ENCODE results near the gene MRPL36. TPM values are rescaled to one million over a fixed set of nuclear protein-coding genes. Genes with fewer than 3 reads are reported as not detected.
"Not testable (repeated sequence)": the region's sequence is repeated elsewhere in the genome, so short reads cannot be mapped to it uniquely, and the experiment has no call there.

Gene MRPL36
- total RNA-seq, 2 donors from 2014 or later = 48.1 to 52.2 TPM

GRCh38 chr5:1804001-1804690 is 4.5 kb upstream of the MRPL36 start:
- Mint-ChIP-seq H3K4me3 (no peak overlapping the region), H3K9me3 (no peaks in the 10 kb centered on the region), H3K4me1 (ENCODE audit: low read depth) (peaks cover 37% of the 10 kb centered on the region), H3K27ac (peak overlapping the region; percentile 55), H3K27me3 (ENCODE audit: low read depth) (no peaks in the 10 kb centered on the region), H3K36me3 (ENCODE audit: insufficient read depth in 2 of 2) (peaks cover 18 to 37% of the 10 kb centered on the region in 2 donors)
- DNase-seq (no peak), ATAC-seq (replicated peaks in 1 of 2) (no peak)

DNA sequence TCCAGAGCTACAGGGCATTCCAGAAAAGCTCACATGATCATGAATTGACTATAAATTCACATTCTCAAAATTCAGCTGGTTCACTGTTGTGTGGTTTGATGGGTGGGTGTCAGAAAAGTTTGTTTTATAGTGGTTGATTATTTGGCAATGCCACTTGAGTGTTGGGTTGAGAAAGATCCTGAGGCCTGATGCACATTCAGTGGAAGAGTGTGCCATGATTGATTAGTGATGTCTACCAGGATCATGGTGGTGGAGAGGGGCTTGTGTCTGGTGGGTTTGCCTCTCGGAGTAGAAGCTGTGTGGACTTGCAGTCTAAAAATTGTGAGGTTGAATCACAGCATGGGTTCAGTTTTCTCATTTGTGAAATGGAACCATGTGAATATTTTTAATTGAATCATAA is 3.6 kb upstream of the MRPL36 start:
- no peaks in the 10 kb centered on the region for H3K9me3 Mint-ChIP-seq
- H3K27me3 Mint-ChIP-seq (ENCODE audit: low read depth) = no peaks in the 10 kb centered on the region
- H3K4me1 Mint-ChIP-seq (ENCODE audit: low read depth) = peaks cover 45% of the 10 kb centered on the region
- no peak for DNase-seq
- H3K36me3 Mint-ChIP-seq (ENCODE audit: insufficient read depth in 2 of 2) = peaks cover 18 to 36% of the 10 kb centered on the region in 2 donors
- ATAC-seq (replicated peaks in 1 of 2) = no peak
- peak overlapping the region; percentile 61 to 94 for H3K4me3 Mint-ChIP-seq
- peak overlapping the region; percentile 48 for H3K27ac Mint-ChIP-seq

DNA sequence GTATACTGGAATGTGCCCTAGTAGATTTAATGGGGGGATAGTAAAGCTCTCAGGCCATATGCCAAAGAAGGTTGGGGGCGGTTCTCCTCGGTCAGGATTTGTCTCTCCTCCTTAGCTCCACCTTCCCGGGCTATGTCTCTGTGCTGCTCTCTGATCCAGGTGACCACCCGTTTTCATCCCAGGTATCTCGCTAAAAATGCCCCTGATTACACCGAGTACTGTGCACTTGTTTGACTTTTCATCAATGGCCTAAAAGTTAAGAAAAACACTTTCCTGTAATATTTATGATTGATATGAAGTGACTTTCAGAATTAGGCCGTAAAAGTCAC is 2.3 kb upstream of the MRPL36 start:
- Mint-ChIP-seq H3K4me1 (ENCODE audit: low read depth) (peaks cover 49% of the 10 kb centered on the region), H3K36me3 (ENCODE audit: insufficient read depth in 2 of 2) (peaks cover 16 to 31% of the 10 kb centered on the region in 2 donors), H3K27me3 (ENCODE audit: low read depth) (no peaks in the 10 kb centered on the region), H3K4me3 (peak overlapping the region; percentile 90 to 94), H3K27ac (peak overlapping the region; percentile 90), H3K9me3 (no peaks in the 10 kb centered on the region)
- no peak for ATAC-seq (replicated peaks in 1 of 2)
- DNase-seq = no peak

GRCh38 chr5:1801222-1801966 is 1.8 kb upstream of the MRPL36 start, which contains the start of gene NDUFS6:
NDUFS6 (plus strand) TSS chr5:1801407; CDS start chr5:1801418, 11 bp downstream.
- peak; percentile 84 to 85 for DNase-seq
- Mint-ChIP-seq H3K9me3 (no peaks in the 10 kb centered on the region), H3K27me3 (ENCODE audit: low read depth) (no peaks in the 10 kb centered on the region), H3K36me3 (ENCODE audit: insufficient read depth in 2 of 2) (peaks cover 11 to 26% of the 10 kb centered on the region in 2 donors), H3K4me3 (peak within 1 kb of the TSS; percentile 90 to 94), H3K4me1 (ENCODE audit: low read depth) (peaks cover 53% of the 10 kb centered on the region), H3K27ac (peak within 1 kb of the TSS; percentile 90)
- ATAC-seq (replicated peaks in 1 of 2) = peak; percentile 68 to 69

DNA sequence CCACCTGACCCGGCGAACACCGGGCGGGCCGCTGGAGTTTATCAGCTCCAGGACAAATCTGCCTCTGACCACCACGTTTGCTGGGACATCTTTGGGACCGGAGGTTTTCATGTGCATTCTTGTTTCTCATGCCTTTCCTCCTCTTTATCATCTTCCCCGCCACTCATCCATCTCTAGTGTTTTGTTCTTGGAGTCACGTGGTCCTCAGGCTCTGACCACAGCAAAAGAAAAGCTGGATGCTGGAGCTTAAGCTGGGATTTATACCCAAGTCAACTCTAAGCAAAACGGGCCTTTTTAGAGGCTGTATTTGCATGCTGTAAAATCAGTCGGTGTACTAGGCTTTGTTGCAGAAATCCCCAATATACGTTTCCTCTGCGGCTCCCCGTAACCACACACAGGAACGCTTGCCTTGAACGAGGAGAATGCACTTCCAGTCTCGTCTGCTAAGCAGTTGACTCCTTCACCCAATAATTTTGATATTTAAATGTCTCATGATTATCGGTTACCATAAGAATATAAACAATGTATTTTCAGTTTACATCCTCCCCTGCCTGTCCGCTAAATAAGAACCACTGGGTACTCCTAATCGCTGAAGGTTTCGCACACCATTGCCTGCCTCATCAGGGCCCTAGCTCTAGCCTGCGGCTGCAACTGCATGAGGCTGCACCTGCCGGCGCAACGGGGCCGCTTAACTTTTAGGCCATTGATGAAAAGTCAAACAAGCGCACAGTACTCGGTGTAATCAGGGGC is 1.0 kb upstream of the MRPL36 start:
- no peaks in the 10 kb centered on the region for H3K27me3 Mint-ChIP-seq (ENCODE audit: low read depth)
- H3K36me3 Mint-ChIP-seq (ENCODE audit: insufficient read depth in 2 of 2) = peaks cover 10 to 23% of the 10 kb centered on the region in 2 donors
- peak; percentile 66 to 69 for ATAC-seq (replicated peaks in 1 of 2)
- peaks cover 59% of the 10 kb centered on the region for H3K4me1 Mint-ChIP-seq (ENCODE audit: low read depth)
- peak overlapping the region; percentile 90 to 94 for H3K4me3 Mint-ChIP-seq
- peak overlapping the region; percentile 83 for H3K27ac Mint-ChIP-seq
- no peaks in the 10 kb centered on the region for H3K9me3 Mint-ChIP-seq
- DNase-seq = peak; percentile 69 to 71

DNA sequence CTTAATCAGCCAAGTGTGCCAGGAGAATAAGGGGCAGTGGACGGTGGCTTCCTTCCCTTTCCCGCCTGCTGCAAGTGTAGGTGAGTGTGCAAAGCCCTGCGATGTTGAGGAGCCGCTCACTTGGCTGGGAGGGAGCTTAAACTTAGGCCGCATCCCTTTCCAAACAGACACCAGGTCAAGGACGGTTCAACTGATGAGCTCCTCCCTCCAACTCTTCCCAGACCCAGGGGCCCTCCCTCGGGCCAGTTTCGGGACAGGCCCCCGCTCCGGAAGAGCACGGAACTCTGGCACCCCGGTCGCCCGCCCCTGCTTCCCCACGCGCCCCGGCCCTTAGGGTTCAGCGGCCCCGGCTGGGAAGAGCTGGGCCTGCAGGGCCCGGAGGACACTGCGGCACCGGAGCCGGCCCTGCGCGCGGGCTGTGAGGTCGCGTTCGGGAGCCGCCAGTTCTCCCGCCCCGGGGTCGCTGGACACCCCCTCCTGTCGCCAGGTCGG is 481 bp downstream of the MRPL36 start:
- no peaks in the 10 kb centered on the region for H3K9me3 Mint-ChIP-seq
- peak overlapping the region; percentile 64 for H3K27ac Mint-ChIP-seq
- H3K4me1 Mint-ChIP-seq (ENCODE audit: low read depth) = peaks cover 70% of the 10 kb centered on the region

DNA sequence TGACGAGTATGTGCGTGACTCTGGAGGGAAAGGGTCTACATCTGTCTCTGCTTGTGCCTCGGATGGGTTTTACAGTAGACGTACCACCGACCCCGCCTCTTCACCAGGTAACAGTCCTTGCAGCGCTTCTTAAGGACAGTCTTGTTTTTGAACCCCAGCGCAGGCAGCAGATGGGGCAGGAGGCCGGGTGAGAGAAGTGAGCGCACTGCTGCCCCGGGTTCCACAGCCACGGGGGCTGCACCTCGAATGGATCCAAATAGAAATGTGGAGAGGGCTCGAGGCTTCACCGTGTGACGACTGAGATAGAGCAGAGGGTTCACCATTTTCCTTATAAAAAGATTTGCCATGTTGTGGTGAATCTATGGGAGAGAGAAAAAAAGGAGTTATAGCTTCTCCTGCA is 1.0 kb downstream of the MRPL36 start:
- H3K9me3 Mint-ChIP-seq; H3K27me3 Mint-ChIP-seq (ENCODE audit: low read depth); DNase-seq; ATAC-seq (replicated peaks in 1 of 2): not testable (repeated sequence)
- H3K4me1 Mint-ChIP-seq (ENCODE audit: low read depth) = peaks cover 70% of the 10 kb centered on the region
- H3K36me3 Mint-ChIP-seq (ENCODE audit: insufficient read depth in 2 of 2) = peaks cover 6 to 13% of the 10 kb centered on the region in 2 donors
- H3K4me3 Mint-ChIP-seq = peak overlapping the region; percentile 90 to 94
- H3K27ac Mint-ChIP-seq = peak overlapping the region; percentile 64

More for the DNA sequence above, 481 bp downstream of the MRPL36 start:
- no peaks in the 10 kb centered on the region for H3K27me3 Mint-ChIP-seq (ENCODE audit: low read depth)
- DNase-seq = peak; percentile 43 to 48
- H3K36me3 Mint-ChIP-seq (ENCODE audit: insufficient read depth in 2 of 2) = peaks cover 10 to 19% of the 10 kb centered on the region in 2 donors
- peak overlapping the region; percentile 90 to 94 for H3K4me3 Mint-ChIP-seq
- peak; percentile 27 to 39 for ATAC-seq (replicated peaks in 1 of 2)

DNA sequence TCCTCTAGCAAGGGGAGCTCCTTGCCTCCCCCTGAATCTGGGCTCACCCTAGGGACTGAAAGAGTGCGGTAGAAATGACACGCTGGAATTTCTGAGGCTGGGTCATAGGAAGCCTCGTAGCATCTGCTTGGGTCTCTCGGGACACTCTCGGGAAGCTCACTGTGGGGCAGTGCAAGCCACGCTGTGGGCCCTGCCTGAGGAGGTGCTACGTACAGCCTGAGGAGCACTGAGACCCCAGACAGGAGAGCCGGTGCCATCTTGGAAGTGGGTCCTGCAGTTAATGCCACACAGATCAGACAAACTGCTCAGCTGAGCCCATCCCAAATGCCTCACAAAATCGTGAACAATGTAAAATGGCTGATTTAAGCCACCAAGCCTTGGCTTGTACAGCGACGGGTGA is 1.8 kb downstream of the MRPL36 start:
- Mint-ChIP-seq H3K36me3 (ENCODE audit: insufficient read depth in 2 of 2) (peaks cover 6% of the 10 kb centered on the region in 2 donors), H3K27ac (peak overlapping the region; percentile 15), H3K9me3 (no peaks in the 10 kb centered on the region), H3K4me1 (ENCODE audit: low read depth) (peaks cover 70% of the 10 kb centered on the region), H3K27me3 (ENCODE audit: low read depth) (no peaks in the 10 kb centered on the region), H3K4me3 (peak overlapping the region; percentile 90 to 94)
- DNase-seq (no peak), ATAC-seq (replicated peaks in 1 of 2) (no peak)

- DNase-seq (no peak), ATAC-seq (replicated peaks in 1 of 2) (no peak)
- Mint-ChIP-seq H3K27me3 (ENCODE audit: low read depth) (no peaks in the 10 kb centered on the region), H3K27ac (peak overlapping the region; percentile 22), H3K4me1 (ENCODE audit: low read depth) (peaks cover 70% of the 10 kb centered on the region), H3K9me3 (no peaks in the 10 kb centered on the region), H3K36me3 (ENCODE audit: insufficient read depth in 2 of 2) (peaks cover 5 to 6% of the 10 kb centered on the region in 2 donors), H3K4me3 (peak overlapping the region in 1 of 2 donors; percentile 94)
These were observed 2.4 kb downstream of the MRPL36 start for GRCh38 chr5:1797103-1797800.

GRCh38 chr5:1796371-1797102 is 3.1 kb downstream of the MRPL36 start:
- H3K36me3 Mint-ChIP-seq (ENCODE audit: insufficient read depth in 2 of 2) = peaks cover 5 to 6% of the 10 kb centered on the region in 2 donors
- DNase-seq (no peak), ATAC-seq (replicated peaks in 1 of 2) (no peak)
- H3K27me3 Mint-ChIP-seq (ENCODE audit: low read depth) = no peaks in the 10 kb centered on the region
- H3K9me3 Mint-ChIP-seq = no peaks in the 10 kb centered on the region
- peak overlapping the region; percentile 22 for H3K27ac Mint-ChIP-seq
- H3K4me1 Mint-ChIP-seq (ENCODE audit: low read depth) = peaks cover 71% of the 10 kb centered on the region
- H3K4me3 Mint-ChIP-seq = no peak overlapping the region

GRCh38 chr5:1795931-1796330 is 3.7 kb downstream of the MRPL36 start:
- Mint-ChIP-seq H3K4me1 (ENCODE audit: low read depth) (peaks cover 72% of the 10 kb centered on the region), H3K27me3 (ENCODE audit: low read depth) (no peaks in the 10 kb centered on the region), H3K36me3 (ENCODE audit: insufficient read depth in 2 of 2) (peaks cover 5 to 6% of the 10 kb centered on the region in 2 donors), H3K27ac (no peak overlapping the region), H3K4me3 (no peak overlapping the region), H3K9me3 (no peaks in the 10 kb centered on the region)
- no peak for DNase-seq
- no peak for ATAC-seq (replicated peaks in 1 of 2)

DNA sequence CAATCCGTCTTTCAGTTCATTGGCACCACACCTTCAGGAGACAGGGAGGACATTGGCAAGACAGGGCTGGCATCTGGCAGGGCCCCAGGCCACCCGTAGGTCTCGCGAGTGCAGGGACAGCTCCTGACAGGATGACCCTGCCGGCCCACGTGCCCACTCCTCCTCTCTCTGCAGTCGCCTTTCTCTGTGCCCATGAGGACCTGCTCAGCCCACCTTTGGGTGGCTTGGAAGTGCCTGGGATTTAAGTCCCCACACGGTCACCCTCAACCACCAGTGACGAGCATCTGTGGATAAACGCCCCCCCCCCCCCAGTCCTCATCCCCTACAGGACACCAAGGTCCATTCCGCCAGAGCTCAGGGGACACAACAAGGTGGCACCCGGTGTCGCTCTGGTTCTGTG is 4.1 kb downstream of the MRPL36 start:
- Mint-ChIP-seq H3K27me3 (ENCODE audit: low read depth) (no peaks in the 10 kb centered on the region), H3K4me3 (peak overlapping the region in 1 of 2 donors; percentile 1), H3K36me3 (ENCODE audit: insufficient read depth in 2 of 2) (peaks cover 4 to 5% of the 10 kb centered on the region in 2 donors), H3K4me1 (ENCODE audit: low read depth) (peaks cover 75% of the 10 kb centered on the region), H3K9me3 (no peaks in the 10 kb centered on the region), H3K27ac (no peak overlapping the region)
- ATAC-seq (replicated peaks in 1 of 2) (no peak), DNase-seq (no peak)
